Stimulated activated CD4-positive, alpha-beta T cell treated with anti-CD3 and anti-CD28 coated beads, Interleukin-1b, Interleukin-23, amount 100 ng/mL, for 1 hour (primary cell): ENCODE results near the gene TSPAN10.
"Not testable (repeated sequence)": the region's sequence is repeated elsewhere in the genome, so short reads cannot be mapped to it uniquely, and the experiment has no call there.

Experiments used
- DNase-seq, 2 donors: peaks; one replicate each; pipeline ENCODE4 v3.0.0-alpha.2; 2020; ENCODE audit warnings: low read depth in 2 of 2

TSPAN10 gene

DNA sequence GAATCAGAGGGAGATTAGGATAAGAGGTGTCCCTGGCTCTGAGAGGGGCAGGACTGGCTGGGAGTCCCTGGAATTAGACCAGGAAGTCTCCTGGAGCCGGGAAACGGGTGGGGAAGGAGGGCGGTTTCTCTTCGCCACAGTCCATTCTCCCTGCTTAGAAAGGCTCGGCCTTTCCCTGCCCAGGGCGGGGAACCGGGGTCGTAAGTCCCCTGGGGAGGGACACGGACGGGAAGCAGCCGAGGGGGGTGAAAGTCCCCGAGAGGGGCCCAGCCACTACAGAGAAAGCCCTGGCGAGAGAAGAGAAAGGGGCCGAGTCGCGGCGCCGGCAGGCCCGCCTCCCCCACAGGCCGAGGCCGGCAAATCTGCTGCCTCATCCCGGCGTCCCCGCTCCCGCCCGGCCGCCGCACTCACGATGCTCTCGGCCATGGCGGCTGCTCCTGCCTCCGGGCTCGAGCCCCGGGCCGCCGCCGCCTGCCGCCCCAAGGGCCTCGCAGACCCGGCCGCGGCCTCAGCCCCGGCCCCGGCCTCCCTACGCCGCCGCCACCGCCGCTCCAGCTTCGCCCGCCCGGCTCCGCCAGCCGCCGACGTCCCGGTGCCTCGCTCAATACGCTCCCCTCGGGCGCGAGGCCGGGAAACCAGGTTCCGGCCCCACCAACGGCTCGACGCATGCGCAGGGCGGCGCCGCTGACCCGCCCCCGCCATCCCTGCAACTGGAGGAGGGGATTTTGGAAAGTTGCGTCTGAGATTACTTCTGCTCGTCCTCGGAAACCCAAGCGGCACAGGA lies at the start of gene TSPAN10, which contains the start of gene NPLOC4:
Gene TSPAN10, plus strand, starts transcription at position 692 of the 784 bp plus-strand sequence. CDS start 5,217 bp downstream, outside the sequence.
Gene NPLOC4, minus strand, starts transcription at position 608 of the 784 bp plus-strand sequence. Its CDS starts 182 bp downstream, at position 426.
- DNase-seq = peak; percentile 55 to 76

DNA sequence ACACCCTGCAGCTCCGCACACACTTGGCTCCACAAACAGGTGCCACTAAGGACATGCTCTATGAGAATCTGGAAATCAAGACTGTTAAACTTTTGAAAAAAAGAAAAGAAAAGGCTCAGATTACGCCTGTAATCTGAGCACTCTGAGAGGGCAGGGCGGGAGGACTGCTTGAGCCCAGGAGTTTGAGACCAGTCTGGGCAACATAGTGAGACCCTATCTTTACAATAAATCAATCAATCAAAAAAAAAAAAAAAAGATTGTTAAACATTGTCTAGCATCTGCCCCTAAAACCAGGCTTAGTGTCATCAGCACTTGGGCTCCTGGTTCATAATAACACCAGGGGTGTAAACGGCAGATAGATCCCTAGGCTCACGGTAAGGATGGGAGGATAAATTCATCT lies 47.4 kb upstream of the TSPAN10 start:
- no peak for DNase-seq

DNA sequence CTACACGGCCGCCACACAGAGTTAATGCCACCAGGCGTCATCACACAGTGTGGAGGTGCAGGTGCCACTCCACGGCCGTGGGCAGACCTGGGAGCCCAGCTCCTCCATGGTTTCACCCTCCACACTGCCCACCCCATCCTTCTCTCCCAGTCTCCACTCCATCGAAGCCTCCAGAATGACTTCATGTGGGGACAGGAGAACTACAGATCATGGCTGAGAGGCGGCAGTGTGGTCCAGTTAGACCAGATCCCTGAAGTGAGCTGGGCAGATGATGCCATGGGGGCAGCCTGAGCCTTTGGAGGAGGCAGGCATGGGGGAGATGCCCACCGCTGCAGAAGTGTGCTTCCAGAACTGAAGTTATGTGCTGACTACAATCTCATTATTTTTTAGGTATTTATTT lies 46.9 kb upstream of the TSPAN10 start:
- DNase-seq = no peak

DNA sequence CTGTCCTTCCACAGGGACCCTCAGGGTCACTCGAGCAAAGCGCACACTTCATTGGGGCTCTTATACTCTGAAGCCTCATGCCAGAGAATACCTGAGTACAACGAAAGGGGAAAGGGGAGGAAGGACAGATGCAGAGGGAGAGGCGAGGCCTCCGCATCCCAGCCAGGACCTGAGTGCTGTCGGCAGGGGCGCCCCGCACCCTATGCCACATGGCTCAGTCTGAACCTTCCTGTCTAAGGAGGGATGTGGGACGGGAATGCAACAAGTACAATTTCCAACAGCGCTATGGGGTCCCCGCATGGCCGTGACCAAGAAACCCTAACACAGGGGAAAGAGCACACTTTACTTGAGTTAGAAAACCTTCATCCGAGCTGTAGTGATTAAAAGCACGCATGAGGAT lies 45.0 kb upstream of the TSPAN10 start:
- DNase-seq = no peak

DNA sequence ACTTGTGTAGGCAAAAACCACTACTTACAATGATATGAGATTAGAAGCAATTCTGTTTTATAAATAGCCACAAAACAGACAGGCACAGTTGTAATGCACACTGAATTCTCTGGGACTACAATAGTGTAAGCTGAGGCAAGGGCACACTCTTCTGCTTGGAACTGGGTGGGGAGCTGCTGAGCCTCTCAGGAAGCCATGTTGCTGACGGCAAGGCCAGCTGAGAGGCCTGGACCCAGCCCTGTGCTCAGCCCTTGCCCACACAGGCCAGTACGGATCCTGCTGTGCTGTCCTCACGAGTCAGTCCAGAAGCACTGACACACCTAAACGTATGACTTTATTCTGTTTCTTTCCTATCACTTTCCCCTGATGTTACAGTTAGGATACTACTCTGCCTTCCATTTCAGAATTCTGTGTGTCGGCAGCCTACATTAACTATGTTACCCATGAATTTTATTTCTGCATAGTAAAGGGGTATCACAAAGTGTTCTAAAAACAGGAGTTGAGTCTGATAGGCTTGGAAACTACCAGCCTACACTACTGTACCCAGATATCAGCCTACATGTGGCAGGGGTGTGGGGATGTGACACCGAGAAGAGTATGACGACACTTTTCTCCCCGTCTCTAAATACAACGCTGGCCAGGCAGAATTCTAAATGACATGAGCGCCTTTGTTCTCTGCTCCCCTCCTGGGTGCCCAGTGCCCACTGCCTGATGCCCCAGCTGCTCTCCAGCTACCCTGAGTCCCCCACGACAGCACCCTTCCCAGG lies 43.7 kb upstream of the TSPAN10 start:
- DNase-seq = no peak

DNA sequence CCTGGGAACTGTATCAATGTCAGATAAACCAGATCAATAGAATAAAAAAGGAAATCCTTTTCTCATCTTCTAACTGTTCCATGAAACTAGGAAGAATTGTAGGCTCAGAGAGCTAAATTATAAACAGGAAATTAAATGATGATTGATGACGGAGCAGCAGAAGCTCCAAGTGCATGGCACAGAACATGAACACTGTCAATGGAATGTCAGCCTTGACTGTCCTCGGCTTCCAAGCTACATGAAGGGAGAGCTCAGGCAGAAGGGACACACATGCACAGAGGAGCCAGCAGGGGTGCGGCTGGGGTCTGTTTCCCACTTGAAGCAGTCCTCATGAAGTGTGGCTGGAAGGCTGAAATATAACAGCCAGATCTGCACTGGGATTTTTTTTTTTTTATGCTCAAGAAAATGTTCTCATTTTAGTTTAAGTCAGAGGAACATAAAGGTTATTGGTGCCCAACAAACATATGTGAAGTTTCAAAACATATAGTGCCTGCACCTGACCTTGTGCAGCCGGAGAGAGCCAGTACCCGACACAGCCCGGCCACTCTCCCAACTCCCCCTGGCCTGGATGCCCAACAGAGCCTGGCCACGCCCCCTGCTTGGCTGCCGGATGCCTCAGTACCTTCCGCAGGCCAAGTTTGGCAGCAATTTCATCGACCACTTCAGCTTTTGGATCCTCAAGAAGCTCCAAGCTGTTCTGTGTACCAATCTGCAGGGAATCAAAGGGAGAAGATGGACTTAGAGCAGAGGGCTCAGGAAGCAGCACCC lies 37.1 kb upstream of the TSPAN10 start:
- DNase-seq = no peak

DNA sequence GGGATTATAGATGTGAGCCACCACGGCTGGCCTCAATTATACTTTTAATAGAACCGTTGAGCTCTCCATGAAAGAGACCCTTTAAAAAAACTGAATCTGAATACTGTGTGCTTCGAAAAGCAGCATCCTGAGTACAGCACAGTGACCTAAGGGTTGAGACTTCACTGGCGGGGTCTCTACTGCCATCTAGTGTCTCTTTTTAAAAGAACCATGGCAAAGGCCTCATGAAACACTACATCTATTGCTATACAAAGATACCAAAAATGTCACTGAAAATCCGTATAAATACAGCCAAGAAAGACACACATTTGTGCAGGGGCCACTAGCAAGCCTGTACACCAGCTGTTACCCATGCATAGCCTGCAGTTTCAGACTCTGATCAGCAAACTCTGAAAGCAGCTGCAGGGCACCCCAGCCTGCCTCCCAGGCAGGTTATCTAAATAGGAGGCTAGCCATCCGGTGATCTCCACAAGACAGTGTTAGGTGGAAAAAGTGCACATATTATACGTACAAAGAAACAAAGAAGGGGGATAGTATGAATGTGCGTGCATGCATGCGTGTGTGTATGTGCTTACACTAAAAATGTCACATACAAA lies 35.4 kb upstream of the TSPAN10 start:
- no peak for DNase-seq

DNA sequence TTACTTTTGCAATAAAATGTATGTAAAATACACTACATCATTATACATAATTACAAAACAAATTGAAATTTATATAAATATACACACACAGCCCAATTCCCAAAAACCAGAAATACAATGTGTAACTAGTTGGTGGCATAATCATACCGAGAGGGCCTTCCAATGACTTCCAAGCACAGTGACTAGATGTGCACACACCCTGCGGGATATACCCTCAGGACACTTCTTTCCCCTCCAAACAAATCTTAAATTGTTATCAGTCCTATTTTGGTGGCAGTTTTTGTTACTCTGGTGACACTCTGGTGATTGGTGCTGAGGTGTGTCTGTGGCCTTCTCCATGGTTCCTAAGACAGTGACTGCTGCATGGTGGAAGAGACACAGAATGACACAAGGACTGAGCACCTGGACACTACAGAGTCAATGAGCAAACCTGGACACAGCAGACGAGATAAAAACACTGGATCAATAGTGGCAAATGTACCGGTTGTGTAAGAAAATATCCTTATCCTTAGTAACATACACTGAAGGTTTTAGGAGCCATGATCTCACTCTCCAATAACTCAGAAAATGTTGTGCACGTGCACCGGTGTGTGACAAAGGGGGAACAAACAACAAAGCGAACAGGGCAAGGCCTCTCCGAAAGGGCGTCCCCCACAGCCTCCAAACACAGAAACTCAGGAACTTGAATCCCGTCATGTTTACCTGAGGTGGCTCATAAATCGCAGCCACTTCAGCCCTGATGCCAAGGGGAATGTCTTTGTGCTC lies 33.0 kb upstream of the TSPAN10 start:
- DNase-seq = no peak

DNA sequence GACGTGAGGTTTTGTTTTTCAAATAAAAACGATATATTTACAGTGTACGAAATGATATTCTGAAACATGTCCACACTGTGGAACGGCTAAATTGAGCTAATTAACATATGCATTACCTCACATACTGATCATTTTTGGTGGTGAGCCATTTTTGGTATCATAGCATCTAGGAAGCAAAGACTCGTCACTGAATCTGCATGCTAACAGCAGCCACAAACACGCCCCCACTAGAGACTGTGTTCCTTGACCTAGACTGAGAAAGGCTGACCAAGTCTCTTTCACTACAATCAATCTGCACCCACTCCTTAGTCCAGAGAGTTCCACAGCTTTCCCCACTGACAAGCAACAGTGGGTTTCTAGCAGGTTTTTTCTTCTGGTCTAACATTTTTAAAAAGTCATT lies 29.6 kb upstream of the TSPAN10 start:
- no peak for DNase-seq

DNA sequence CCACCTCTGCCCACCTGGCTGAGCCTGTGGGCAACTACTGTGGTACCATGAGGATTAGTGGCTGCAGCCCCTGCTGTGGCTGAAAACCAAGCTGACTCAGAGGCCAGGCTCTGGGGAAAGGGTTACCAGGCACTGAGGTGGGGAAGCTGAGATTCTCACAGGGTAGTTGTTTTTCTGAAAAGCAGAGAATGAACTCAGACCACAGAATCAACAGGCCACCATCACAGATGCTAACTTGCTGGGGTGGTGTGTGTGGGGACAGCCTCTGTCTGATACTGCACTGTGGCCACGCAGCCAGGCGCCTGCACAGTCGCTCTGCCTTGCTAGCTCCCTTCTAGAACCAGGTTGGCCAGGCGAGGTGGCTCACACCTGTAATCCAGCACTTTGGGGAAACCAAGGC lies 28.9 kb upstream of the TSPAN10 start:
- no peak for DNase-seq

DNA sequence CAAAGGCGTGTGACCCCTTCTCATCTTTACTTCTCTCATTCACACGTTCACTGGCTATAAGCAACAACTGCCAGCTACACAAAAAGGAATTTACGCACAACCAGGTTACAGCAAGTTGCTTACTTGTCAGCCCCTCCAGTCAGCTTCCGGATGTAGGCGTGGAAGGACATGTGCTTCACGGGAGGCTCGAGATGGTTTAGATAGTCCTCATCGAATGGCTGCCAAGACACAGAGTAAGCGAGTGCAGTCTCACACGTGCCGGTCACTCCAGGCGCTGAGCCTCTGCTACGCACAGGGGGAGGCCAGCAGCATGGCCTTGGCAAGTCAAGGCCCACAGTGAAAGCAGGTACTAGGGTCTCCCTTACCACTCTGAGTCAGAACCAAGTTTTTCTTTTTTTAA lies 28.4 kb upstream of the TSPAN10 start:
- no peak for DNase-seq

DNA sequence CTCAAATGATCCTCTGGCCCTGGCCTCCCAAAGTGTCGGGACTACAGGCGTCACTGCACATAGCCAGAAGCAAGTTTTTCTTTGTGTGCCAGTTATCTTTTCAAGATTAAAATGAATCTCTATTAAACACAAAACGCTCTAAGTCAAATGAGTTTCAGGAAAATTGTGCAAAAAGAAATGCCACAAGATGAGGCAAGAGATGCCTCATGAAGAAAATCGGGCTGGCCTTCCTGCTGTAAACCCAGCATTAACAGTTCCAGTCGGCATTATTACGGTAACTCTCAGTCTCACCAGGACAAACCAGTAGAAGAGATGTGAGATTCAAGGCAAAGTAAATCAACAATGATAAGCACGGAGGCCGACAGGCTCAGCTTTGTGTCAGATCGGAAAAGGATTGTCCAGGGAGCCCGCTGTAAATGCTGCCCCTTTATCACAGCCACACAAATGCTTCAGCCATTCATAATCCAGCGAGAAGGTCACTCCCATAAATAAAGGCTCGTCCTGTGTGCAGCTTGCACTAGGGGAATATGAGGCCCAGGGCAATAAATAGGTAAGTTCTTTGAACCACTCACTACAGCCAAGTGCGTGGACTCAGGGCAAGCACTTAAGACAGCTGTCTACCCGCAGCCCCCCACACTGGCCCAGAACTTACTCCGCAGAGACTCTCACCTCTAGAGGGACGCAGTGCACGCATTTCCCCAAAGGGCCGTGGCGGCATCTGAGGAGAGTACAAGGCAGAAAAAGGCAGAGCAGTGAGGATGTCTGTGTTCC lies 27.3 kb upstream of the TSPAN10 start:
- no peak for DNase-seq

DNA sequence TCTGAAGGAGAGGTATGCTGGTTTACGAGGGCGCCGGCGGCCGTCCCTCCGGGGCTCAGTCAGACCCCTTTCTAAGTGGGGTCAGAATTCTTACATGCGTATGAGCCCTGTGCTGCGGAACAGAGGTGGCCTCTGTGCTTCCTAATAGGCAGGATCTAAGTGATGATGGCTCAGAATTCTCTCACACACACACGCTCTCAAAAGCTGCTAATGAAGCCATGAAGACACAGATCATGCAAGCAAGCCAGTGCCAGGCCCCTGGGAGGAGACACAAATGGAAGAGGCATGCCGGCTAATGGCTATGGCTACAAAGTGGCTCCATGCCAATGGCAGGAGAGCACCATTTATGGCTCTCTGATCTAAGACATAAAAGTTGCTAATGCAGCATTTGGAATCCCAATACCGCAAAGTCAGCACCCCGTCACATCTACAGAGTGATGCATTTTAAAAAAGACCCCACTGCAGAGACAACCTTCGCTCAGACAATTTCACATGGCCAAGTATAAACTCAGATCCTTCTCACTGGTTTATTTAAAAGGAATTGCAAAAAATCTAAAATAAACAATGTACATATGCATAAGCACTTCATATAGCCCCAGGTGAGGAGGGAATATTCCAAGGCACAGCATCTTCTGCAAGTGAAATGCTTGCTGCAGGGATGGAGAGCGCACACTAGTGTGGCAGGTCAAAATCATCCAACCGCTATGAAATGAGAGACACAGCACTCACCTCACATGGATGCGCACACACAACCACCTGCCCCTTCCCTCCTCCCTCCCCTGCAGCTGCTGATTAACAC lies 24.6 kb upstream of the TSPAN10 start:
- DNase-seq = no peak

DNA sequence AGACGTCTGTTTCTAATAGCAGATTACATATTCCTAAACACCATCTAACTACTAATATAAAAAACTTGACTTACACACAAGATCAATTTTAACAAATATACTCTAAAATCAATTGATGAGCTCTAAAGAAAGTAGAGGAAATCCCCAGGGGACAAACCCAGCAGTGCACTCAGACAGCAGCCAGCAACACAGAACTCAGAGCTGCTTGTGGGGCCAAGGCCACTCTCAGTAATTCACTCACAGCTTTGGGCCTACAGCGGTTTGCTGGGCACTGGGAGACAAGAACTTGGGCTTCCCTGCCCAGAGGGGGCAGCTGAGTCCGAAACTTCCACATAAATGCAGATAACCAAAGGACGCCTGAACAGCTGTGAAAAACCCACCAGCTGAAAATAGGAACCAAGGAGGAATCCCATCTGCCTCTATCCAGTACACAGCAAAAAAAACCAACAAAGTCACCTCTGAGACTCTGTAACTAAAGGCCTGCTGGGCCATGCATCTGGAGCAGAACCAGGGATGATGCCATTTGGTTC lies 21.5 kb upstream of the TSPAN10 start:
- DNase-seq = no peak

DNA sequence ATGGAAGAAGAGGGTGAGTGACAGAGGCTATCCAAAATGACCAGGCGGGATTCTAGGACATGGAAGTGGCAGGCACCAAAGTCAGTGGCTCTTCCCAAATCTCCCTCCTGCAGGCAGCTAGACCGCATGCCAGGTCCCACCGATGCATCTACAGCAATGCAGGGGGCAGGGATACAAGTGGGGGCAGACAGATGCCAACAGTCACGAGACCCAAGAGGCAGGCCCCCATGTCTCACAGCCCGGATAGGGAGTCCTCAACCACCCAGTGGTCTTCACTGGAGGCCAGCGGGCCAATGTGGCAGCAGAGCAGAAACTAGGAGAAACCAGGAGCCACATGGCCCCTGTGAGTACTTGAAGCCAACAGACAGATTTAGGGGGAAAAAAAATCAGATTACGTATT lies 20.1 kb upstream of the TSPAN10 start:
- DNase-seq = no peak

DNA sequence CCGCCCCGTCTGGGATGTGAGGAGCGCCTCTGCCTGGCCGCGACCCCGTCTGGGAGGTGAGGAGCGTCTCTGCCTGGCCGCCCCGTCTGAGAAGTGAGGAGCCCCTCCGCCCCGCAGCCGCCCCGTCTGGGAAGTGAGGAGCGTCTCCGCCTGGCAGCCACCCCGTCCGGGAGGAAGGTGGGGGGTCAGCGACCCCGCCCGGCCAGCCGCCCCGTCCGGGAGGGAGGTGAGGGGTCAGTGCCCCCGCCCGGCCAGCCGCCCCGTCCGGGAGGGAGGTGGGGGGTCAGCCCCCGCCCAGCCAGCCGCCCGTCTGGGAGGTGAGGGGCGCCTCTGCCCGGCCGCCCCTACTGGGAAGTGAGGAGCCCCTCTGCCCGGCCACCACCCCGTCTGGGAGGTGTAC lies 18.7 kb upstream of the TSPAN10 start:
- not testable (repeated sequence) for DNase-seq

DNA sequence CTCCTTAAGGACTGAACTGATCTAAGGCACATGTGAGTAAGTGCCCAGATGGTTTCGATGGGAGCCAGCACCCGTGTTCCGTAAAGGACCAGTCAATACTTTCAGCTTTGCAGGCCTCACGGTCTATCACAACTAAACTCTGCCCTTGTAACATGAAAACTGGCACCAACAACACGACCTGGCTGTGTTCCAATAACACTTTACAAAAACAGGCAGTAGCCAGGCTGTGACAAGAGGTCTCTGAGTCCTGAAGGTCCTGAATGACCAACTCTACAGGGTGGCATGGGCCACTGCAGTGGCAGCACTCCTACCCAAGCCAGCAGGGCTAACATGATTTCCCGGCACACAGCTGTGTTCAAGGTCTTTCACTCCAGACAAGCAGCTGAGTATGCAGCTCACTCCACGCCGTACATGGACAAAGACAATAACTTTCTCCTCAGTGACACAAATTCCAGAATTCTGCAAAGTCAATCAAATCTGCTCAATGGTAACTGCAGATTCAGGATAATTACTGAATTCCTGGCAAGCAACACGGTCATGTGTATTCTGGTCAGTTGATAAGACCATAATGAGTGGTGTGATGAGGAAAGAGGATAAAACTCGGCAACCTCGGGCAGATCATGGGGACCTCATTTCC lies 15.4 kb upstream of the TSPAN10 start:
- DNase-seq = no peak

DNA sequence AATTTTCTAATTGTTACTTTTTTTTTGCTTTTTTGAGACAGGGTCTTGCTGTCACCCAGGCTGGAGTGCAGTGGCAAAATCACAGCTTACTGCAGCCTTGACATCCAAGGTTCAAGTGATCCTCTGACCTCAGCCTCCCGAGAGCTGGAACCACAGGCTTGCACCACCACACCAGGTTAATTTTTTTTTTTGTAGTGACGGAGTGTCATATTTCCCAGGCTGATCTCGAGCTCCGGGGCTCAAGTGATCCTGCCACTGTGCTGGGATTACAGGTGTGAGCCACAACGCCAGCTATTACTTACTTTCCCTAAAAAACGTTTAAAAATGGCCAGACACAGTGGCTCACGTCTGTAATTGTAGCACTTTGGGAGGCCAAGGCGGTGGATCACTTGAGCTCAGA lies 6.7 kb upstream of the TSPAN10 start:
- no peak for DNase-seq

DNA sequence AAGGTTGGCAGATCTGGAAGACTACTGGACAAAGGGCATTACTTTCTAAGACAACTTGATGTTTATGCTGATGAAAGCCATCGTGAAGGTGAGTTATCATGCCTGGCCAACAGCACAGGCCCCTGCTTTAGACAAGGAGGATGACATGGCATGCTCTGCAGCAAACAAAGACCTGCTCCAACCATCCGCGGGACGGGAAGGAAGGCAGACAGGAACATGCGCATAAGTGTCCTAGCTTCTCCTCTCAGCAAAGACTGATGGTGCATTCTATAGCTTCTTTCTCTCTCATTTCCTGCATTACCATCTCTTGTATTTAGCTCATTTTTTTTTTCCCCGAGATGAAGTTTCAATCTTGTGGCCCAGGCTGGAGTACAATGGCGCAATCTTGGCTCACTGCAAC lies 5.5 kb upstream of the TSPAN10 start:
- no peak for DNase-seq
